ENCODE data around the gene PLXNB1.

Gene PLXNB1

DNA sequence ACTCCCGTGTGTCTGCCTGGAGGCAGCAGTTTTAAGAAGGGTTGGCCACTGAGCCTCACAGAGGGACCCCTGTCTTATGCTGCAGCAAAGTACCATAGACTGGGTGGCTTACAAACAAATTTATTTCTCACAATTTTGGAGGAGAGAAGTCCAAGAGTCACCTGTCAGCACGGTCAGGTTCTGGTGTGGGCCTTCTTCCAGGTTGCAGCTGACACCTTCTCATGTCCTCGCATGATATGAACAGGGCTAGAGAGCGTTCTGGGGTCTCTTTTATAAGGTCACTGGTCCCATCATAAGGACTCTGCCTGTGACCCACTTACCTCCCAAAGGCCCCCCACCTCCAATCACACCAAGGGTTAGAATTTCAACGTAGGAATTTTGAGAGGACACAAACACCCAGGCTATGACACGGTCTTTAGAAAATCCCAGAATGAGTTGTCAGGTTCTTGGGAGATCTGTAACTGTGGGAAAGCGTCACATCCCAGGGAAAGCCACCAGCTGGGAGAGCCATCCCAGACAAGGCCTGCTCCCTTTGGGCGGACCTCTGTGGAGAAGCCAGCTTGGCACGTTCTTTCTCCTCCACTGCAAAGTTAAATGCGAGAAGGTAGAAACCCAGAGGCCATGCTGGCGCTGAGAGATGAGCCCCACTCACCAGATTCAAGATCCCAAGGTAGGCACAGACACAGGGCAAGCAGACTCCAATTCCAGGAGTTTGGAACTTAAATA, 58.1 kb downstream of the PLXNB1 start, which contains the start of gene FBXW12:
TSS of gene FBXW12 (plus strand) at position 569 of the 726 bp plus-strand sequence. CDS start 549 bp downstream, outside the sequence.
- Histone ChIP-seq H3K9me3 (ENCODE audit: control insufficient read depth in 1 of 2, low read length in 2 of 2) (no peaks in the 10 kb centered on the region), H3K27ac (ENCODE audit: low read length) (no peak within 1 kb of the TSS), H3K4me1 (ENCODE audit: control insufficient read depth in 1 of 2, insufficient read depth in 2 of 2, low read length in 2 of 2) (no peaks in the 10 kb centered on the region), H3K4me3 (ENCODE audit: low read depth in 1 of 2, low read length in 2 of 2) (no peak within 1 kb of the TSS), H3K36me3 (ENCODE audit: control insufficient read depth in 1 of 2, insufficient read depth in 2 of 2, low read length in 2 of 2) (no peaks in the 10 kb centered on the region), H3K27me3 (ENCODE audit: low read depth, low read length) (no peaks in the 10 kb centered on the region)

DNA sequence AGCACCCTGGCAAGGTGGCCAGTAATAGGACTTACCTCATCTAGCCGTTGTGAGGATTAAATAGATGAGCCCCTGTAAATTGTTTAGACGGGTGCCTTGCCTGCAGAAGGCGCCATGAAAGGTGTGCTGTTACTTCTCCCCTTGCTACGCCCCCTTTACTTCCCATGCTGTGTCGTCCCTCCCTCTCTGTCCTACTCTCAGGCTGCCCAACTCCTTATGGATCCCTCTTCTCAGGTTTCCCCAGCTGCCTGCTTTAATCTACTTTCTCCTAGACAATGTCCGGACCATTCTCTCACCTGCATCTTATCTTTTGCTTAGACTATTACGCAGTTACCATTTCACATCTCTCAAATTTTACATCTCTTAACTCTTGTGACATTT, 59.6 kb downstream of the PLXNB1 start:
- no peaks in the 10 kb centered on the region for H3K4me1 ChIP-seq (ENCODE audit: control insufficient read depth in 1 of 2, insufficient read depth in 2 of 2, low read length in 2 of 2)
- H3K27ac ChIP-seq (ENCODE audit: low read length): no peak overlapping the region
- no peaks in the 10 kb centered on the region for H3K9me3 ChIP-seq (ENCODE audit: control insufficient read depth in 1 of 2, low read length in 2 of 2)
- no peak overlapping the region for H3K4me3 ChIP-seq (ENCODE audit: low read depth in 1 of 2, low read length in 2 of 2)
- no peaks in the 10 kb centered on the region for H3K27me3 ChIP-seq (ENCODE audit: low read depth, low read length)
- no peaks in the 10 kb centered on the region for H3K36me3 ChIP-seq (ENCODE audit: control insufficient read depth in 1 of 2, insufficient read depth in 2 of 2, low read length in 2 of 2)

DNA sequence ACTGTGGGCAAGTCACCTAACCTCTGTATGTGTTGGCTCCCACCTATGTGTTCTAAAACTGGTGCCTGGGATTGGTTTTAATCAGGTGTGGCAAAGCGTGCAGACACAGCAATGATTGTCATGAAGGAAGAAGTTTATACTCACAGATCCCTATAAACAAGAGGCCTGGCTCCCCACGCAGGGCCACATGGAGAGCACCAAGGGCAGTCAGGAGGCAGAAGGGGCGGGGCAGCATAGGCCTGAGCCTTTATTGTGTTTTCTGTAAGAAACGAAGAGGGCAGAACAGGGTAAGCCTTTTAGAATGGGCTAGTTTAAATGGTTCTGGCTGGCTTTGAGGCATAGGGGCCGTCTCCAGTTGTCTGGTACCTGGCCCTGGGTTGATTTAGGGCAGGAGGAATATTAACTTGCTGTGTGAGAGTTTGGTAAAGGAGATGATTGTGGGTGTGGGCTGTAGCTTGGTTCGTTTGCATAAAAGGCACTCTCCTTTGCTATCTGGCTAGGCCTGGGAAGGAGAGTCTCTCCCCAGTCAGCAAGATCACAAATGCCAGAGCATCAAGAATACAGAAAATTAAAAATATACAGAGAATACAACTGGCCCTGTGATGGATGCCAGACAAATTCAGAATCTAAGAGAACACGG, 60.1 kb downstream of the PLXNB1 start:
- Histone ChIP-seq H3K4me1 (ENCODE audit: control insufficient read depth in 1 of 2, insufficient read depth in 2 of 2, low read length in 2 of 2) (no peaks in the 10 kb centered on the region), H3K27me3 (ENCODE audit: low read depth, low read length) (no peaks in the 10 kb centered on the region), H3K4me3 (ENCODE audit: low read depth in 1 of 2, low read length in 2 of 2) (no peak overlapping the region), H3K27ac (ENCODE audit: low read length) (no peak overlapping the region), H3K9me3 (ENCODE audit: control insufficient read depth in 1 of 2, low read length in 2 of 2) (no peaks in the 10 kb centered on the region), H3K36me3 (ENCODE audit: control insufficient read depth in 1 of 2, insufficient read depth in 2 of 2, low read length in 2 of 2) (no peaks in the 10 kb centered on the region)

DNA sequence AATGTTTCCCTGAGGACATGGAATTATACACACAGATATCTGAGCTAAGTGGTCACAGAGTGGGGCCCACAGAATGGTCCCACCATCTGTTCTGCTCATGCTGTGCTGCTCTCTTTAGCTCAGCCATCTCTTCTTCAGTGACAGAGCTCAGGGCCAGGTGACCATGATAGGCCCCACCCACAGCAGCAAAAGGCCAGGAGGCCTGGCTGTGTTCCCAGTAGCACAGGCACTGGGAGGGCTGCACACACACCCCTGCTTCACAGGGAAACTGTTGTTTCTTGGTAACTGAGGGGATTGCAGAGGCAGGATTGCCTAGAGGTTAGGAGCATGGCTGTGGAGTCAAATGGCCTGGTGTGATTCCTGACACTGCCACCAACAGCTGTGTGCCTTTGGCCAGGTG, 62.7 kb downstream of the PLXNB1 start:
- no peaks in the 10 kb centered on the region for H3K4me1 ChIP-seq (ENCODE audit: control insufficient read depth in 1 of 2, insufficient read depth in 2 of 2, low read length in 2 of 2)

DNA sequence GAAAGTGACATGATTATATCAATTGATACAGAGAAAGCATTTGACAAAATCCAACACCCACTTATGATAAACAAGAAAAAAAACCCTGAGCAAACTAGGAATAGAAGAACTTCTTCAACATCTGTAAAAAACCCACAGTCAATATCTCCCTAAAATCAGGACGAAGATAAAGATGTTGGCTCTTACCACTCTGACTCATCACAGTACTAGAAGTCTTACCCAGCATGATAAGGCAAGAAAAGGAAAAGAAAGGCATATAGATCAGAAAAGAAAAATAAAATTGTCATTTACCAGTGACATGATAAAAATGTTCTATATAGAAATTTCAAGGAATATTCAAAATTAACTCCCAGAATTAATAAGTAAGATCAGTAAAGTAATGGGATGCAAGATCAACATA, 65.0 kb downstream of the PLXNB1 start:
- Histone ChIP-seq H3K4me1 (ENCODE audit: control insufficient read depth in 1 of 2, insufficient read depth in 2 of 2, low read length in 2 of 2) (no peaks in the 10 kb centered on the region), H3K9me3 (ENCODE audit: control insufficient read depth in 1 of 2, low read length in 2 of 2) (peaks cover 0 to 4% of the 10 kb centered on the region in 2 donors), H3K27ac (ENCODE audit: low read length) (no peak overlapping the region), H3K36me3 (ENCODE audit: control insufficient read depth in 1 of 2, insufficient read depth in 2 of 2, low read length in 2 of 2) (no peaks in the 10 kb centered on the region), H3K4me3 (ENCODE audit: low read depth in 1 of 2, low read length in 2 of 2) (no peak overlapping the region), H3K27me3 (ENCODE audit: low read depth, low read length) (no peaks in the 10 kb centered on the region)

More for the DNA sequence above, 62.7 kb downstream of the PLXNB1 start:
- no peaks in the 10 kb centered on the region for H3K36me3 ChIP-seq (ENCODE audit: control insufficient read depth in 1 of 2, insufficient read depth in 2 of 2, low read length in 2 of 2)
- no peak overlapping the region for H3K27ac ChIP-seq (ENCODE audit: low read length)
- peaks cover 0 to under 1% of the 10 kb centered on the region in 2 donors for H3K9me3 ChIP-seq (ENCODE audit: control insufficient read depth in 1 of 2, low read length in 2 of 2)
- no peak overlapping the region for H3K4me3 ChIP-seq (ENCODE audit: low read depth in 1 of 2, low read length in 2 of 2)
- no peaks in the 10 kb centered on the region for H3K27me3 ChIP-seq (ENCODE audit: low read depth, low read length)

DNA sequence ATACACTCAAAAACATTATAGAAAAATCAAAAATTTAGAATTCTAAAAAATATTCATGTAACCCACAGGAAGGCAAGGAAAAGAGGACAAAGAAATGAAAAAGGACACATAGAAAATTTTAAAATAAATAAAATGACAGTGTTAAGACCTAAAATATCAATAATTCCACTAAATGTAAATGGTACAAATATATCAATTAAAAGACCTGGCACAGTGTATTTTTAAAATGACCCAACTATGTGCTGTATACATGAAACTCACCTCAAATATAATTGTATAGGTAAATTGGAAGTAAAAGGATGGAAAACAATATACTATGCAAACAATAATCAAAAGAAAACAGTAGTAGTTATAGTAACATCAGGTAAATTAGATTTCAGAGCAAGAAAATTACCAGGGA, 68.0 kb downstream of the PLXNB1 start:
- peaks cover 0 to 4% of the 10 kb centered on the region in 2 donors for H3K9me3 ChIP-seq (ENCODE audit: control insufficient read depth in 1 of 2, low read length in 2 of 2)
- H3K4me3 ChIP-seq (ENCODE audit: low read depth in 1 of 2, low read length in 2 of 2): no peak overlapping the region
- H3K27me3 ChIP-seq (ENCODE audit: low read depth, low read length): no peaks in the 10 kb centered on the region
- no peaks in the 10 kb centered on the region for H3K4me1 ChIP-seq (ENCODE audit: control insufficient read depth in 1 of 2, insufficient read depth in 2 of 2, low read length in 2 of 2)
- H3K36me3 ChIP-seq (ENCODE audit: control insufficient read depth in 1 of 2, insufficient read depth in 2 of 2, low read length in 2 of 2): no peaks in the 10 kb centered on the region
- H3K27ac ChIP-seq (ENCODE audit: low read length): no peak overlapping the region

DNA sequence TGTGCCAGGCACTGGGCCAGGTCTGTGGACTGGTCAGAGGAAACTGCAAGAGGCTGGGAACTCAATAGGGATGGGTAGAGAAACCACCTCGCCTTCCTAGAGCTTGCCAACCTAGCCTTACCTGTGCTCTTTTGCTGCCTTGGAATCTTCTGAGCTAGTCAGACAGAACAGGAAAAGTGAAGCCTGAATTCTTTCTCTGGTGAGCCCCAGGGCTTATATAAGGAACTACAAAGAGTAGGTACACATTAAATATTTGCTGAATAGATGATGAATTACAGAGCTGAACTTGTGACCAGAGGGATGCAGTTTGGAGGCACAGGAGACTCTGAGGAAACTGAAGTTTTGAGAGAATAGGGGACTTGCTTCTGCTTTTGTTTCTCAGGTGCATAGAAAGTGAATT, 73.5 kb downstream of the PLXNB1 start:
- H3K27ac ChIP-seq (ENCODE audit: low read length): no peak overlapping the region
- H3K4me3 ChIP-seq (ENCODE audit: low read depth in 1 of 2, low read length in 2 of 2): no peak overlapping the region
- no peaks in the 10 kb centered on the region for H3K27me3 ChIP-seq (ENCODE audit: low read depth, low read length)
- no peaks in the 10 kb centered on the region for H3K4me1 ChIP-seq (ENCODE audit: control insufficient read depth in 1 of 2, insufficient read depth in 2 of 2, low read length in 2 of 2)
- peaks cover 0 to 2% of the 10 kb centered on the region in 2 donors for H3K9me3 ChIP-seq (ENCODE audit: control insufficient read depth in 1 of 2, low read length in 2 of 2)
- H3K36me3 ChIP-seq (ENCODE audit: control insufficient read depth in 1 of 2, insufficient read depth in 2 of 2, low read length in 2 of 2): no peaks in the 10 kb centered on the region

DNA sequence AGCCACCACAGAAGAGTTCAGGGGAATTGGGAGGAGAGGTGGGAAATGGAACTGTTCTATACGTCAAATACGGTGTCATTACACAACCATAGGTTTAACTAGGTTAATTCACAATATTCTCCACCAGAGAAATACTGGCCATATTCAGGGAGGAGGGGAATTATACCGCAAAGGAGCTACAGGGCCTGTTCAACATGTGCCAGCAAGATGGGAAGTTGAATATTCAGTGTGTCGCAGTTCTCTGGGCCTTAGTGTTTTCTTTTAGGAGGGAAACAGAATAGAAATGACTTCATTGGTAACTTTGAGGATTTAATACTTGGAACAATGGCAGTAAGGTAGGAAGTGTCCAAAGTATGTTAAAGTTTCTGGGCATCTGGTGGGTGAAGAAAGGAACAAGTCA, 75.9 kb downstream of the PLXNB1 start:
- Histone ChIP-seq H3K9me3 (ENCODE audit: control insufficient read depth in 1 of 2, low read length in 2 of 2) (no peaks in the 10 kb centered on the region), H3K27me3 (ENCODE audit: low read depth, low read length) (no peaks in the 10 kb centered on the region), H3K4me3 (ENCODE audit: low read depth in 1 of 2, low read length in 2 of 2) (no peak overlapping the region), H3K36me3 (ENCODE audit: control insufficient read depth in 1 of 2, insufficient read depth in 2 of 2, low read length in 2 of 2) (no peaks in the 10 kb centered on the region), H3K4me1 (ENCODE audit: control insufficient read depth in 1 of 2, insufficient read depth in 2 of 2, low read length in 2 of 2) (no peaks in the 10 kb centered on the region), H3K27ac (ENCODE audit: low read length) (no peak overlapping the region)

Data from muscle layer of duodenum (tissue), 2 donors.